ENCODE data around the gene SLC35F4.

DNA sequence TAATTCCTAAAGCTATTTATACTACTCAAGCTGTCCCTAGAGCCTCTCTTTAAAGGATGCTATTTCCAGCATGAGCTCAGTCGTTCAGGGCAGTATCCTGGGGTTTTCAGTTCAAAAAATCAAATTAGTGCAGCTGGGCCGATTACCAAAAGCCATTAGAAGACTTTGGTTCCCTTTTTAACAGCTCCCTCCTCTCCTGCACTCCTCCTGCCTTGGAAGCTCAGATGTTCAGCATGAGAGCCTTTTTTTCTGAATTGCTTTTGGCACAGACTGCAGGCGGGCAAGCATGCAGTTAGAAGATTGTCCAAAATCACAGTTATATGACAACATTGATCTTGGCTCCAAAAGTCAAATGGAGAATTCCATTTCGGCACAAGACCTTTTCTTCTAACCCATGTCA lies 179.6 kb downstream of the SLC35F4 start:
- TF ChIP-seq CTCF (IDR thresholded peaks at IDR 0.05) (no peak), POLR2A (IDR thresholded peaks at IDR 0.05) (no peak)

All from thyroid gland (tissue), 4 donors.